Measurements from ENCODE around the gene LSMEM2.
"Not testable (repeated sequence)": the region's sequence is repeated elsewhere in the genome, so short reads cannot be mapped to it uniquely, and the experiment has no call there.

Gene LSMEM2

GRCh38 chr3:50298836-50299637 is 20.1 kb downstream of the LSMEM2 start, which contains the start of the genes HYAL3 and NAA80:
TSS of gene HYAL3 (minus strand) at chr3:50299405. CDS start at chr3:50295602, 3,803 bp downstream.
TSS of gene NAA80 (minus strand) at chr3:50299405. CDS start at chr3:50297463, 1,942 bp downstream.
- peak; percentile 98 for DNase-seq (ENCODE audit: low read depth)

GRCh38 chr3:50299638-50299928 is 20.7 kb downstream of the LSMEM2 start:
- no peak for DNase-seq (ENCODE audit: low read depth)

DNA sequence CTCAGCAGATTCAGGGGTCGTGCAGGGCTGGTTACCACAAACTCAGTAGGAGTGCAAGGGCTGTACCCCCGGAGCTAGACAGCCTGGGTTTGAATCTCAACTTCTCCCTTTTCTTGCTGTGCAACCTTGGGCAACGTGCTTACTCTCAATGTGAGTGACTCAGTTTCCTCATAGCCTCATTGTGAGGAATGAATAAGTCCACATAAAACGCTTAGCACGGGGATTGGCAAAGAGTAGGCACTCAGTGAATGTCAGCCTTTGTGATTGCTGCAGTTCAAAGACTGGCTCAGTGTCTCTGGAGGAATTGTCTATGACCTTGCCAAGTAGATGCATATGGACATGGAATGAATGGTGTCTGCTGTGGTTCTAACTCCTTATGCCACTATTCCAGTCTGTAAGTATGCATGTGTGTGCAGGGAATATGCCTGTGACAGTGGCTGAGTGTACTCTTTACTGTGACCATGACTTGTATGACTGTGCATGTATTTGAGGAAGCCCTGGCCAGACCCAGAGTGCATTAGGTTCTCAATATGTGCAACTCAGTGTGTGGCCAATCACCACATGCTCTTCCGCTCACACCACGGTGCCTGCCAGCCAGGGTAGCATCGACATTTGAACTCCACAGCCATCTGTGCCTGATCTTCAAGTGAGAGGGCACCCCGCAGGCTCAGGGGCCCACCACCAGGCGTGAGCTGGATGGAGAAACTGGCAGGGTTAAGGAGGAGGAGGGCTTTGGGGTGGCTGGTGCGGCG is 21.2 kb downstream of the LSMEM2 start:
- DNase-seq (ENCODE audit: low read depth): no peak

DNA sequence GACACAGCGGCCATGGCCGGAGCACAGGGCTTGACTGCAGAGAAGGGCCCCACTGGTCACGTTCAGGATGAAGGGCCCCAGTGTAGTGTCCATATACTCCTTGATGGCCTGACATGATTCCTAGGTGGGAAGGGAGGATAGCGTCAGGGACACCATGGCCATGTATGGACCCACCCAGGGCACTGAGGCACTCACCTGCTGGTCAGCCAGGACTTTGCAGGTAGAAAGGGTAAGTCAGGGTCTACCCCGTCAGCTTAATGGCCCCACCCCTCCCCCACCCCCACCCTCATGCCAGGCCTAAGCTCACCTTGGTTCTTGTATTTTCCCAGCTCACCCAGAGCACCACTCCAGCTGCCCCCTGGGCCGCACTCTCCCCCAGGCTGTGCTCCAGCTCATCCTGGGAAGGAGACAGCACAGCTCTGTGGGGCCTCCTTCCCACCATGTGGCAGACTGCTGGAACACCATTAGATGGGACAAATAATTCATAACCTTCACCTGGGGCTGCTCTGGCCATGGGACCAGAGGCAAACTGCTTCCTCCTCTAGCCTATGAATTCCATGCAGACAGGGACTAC is 21.9 kb downstream of the LSMEM2 start:
- no peak for DNase-seq (ENCODE audit: low read depth)

DNA sequence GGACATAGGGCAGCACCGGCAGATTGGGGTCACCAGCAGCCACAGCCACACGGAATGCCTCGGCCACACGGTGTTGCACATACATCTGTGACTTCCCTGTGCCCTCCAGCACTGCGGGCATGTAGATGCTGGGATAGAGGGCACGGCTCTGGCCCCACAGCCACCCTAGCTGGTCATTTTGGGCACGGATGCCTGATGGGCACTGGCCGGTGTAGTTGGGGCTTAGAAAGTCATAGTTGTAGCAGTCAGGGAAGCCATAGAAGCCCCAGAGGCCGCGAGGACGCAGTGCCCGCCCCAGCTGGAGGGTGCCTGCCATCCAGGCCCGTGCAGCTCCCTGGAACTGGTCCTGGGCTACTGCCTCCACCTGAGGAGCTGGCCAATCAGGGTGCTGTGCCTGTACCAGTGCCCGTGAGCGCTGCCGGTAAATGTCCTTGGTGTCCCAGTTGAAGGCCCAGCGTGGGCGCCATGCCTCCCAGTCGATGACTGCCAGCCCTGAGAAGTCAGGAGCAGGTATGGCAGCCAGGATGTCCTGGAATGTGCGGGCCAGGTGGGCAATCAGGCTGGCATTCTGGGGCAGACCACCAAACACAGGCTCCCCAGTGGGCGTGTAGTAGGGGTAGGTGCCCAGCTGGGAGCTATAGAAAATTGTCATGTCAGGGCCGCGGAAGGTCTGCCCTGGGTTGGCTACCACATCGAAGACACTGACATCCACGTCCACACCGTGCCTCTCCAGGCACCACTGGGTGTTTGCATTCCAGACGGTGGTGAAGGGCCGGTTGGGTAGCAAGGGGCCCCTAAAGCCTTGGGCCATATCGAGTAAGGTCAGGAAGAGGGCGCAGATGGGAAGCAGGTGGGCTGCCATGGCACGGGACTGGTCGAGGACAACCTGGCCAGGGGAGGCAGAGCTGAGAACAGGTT is 23.5 kb downstream of the LSMEM2 start:
- no peak for DNase-seq (ENCODE audit: low read depth)

- no peak for DNase-seq (ENCODE audit: low read depth)
Observed at GRCh38 chr3:50303013-50303815, 24.3 kb downstream of the LSMEM2 start, which contains the start of gene HYAL1. TSS of gene HYAL1 (minus strand) at chr3:50303574. CDS start at chr3:50302956, 618 bp downstream.

- DNase-seq (ENCODE audit: low read depth): no peak
Observed at GRCh38 chr3:50304601-50305000, 25.7 kb downstream of the LSMEM2 start.

- DNase-seq (ENCODE audit: low read depth): not testable (repeated sequence)
Observed at GRCh38 chr3:50312041-50312440, 33.2 kb downstream of the LSMEM2 start.

DNA sequence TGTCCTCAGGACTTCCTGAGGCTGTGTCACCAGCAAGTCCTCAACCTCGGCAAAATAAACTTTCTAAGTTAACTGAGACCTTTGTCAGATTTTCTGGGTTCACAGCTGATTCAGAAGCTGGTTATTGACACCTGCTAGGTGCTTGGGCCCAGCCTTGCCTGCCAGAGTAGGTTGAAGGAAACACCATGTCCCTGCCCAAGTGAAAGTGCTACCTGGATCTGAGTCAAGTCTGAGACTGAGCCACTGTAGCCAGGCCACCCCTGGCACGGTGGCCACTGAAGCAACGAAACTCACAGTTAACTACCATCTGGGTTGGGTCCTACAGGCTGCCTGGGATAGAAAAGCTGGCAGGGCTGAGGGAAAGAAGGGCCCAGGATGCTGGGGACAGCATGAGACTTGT is 35.5 kb downstream of the LSMEM2 start:
- DNase-seq (ENCODE audit: low read depth): no peak

GRCh38 chr3:50314816-50315215 is 35.9 kb downstream of the LSMEM2 start:
- DNase-seq (ENCODE audit: low read depth): no peak

DNA sequence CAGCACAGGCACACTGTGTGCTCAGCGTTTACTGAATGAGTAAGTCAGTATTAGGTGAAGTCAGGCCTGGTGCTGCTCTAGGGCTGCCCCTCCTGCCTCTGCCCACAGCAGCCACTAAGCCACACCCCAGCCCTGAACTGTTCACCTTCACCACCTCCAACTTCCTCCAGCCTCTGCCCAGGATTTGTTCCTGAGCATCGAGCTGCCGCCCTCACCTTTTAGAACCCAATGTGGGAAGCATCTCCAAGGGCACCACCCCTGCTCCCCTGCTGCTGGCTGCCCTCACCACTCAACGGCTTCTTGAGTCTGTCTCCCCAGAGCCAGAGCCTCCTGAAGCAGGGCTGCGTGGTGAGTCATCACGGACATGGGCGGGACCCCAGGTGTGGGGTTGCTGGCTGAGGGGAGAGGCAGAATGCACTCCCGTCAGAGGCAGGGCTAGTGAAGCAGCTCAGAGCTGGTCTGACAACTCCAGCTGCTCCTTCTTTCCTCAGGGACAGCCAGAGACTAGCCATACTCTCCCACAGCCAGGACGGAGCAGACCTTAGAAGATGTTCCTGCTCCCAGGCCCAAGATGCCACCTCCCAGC is 37.9 kb downstream of the LSMEM2 start:
- no peak for DNase-seq (ENCODE audit: low read depth)

DNA sequence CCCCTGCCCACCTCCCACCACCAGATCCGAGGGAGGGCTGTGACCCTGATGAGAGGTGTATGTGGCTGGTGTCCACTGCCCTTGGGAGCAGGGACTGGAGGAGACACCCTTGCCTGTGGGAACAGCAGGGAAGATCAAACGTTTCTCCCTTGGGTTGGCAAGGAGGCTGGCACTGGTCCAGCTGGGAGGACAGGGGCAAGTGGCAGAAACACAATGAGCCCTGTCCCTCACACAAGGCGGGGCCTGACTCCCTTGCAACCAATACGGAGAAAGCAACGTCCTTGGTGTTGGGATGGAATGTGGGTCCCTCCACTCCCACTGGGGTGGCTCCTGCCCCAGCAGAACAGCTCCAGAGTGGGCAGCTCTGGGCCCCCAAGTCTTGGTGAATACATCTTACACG is 38.4 kb downstream of the LSMEM2 start:
- DNase-seq (ENCODE audit: low read depth): no peak

DNA sequence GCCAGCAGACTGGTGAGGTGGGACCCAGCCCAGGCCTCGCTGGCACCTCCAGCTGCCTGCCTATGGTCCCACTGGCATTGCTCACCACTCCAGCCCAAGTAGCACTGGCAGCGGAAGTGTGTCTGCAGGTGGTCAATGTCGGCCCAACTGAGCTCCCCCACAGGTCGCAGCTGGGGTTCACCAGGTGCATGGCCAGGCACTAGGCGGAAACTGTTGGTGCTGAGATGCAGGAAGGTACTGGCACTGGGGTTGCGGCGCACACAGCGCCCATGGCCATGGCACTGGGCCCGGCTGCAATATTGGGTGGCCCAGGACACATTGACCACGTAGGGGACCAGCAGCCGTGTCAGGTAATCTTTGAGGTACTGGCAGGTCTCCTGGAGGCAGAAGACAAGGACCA is 39.3 kb downstream of the LSMEM2 start:
- DNase-seq (ENCODE audit: low read depth): no peak

GRCh38 chr3:50318615-50319014 is 39.7 kb downstream of the LSMEM2 start:
- no peak for DNase-seq (ENCODE audit: low read depth)

DNA sequence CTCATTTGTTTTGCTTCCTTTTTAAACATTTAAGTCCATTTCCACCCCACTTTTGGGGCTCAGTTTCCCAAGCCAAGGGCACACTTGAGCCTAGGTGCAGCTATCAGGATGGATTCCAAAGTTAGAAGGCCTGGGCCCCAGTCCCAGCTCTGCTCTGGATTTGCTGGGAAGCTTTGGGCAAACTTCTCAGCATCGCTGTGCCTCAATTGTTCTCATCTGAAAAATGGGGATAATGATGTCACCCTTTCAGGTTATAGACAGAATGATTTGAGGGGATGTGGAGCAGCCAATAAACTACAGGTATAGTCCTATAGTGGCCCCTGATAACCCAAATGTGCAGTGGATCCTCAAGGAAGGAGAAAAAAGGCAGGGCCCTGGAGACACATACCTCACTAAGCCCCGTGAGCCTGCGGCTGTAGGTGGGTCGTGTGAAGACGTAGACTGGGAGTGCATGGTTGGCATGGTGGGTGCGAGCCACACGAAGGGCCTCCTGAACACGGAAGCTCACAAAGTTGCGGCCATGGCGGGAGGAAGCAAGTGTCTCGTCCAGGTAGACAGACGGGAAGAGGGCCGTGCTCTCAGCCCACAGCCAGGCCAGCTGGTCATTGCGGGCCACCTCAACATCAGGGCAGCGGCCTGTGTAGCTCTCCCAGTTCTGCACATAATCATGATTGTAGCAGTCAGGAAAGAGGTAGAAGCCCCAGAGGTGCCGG is 40.5 kb downstream of the LSMEM2 start:
- no peak for DNase-seq (ENCODE audit: low read depth)

DNA sequence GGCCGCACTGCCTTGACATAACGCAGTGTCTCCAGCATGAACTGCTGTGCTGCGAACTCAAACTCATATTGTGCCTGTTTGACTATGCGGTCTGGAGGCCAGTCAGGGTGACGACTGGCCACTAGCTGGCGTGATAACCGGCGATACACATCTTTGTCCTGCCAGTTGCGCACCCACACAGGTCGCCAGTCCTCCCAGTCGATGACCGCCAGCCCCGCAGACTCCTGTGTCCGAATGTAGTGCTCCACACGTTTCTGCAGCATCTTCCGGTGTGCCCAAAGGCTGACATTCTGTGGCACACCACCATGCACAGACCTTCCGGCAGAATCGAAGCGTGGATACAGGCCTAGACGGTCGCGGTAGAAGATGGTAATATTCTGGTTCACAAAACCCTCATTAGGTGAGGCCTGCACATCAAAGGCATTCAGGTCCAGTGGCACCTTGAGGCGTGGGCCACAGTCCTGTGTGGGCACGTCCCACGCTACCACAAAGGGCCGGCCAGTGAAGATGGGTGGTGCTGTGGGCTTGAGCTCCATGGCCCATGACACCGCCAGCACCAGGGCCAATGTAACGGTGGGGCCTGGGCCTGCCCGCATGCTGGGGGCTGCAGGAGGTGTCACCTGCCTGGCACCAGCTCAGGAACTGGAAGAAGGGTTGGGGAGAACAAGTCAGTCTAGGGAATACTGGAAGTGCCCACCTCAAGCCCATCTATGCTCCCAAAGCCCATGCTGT is 41.2 kb downstream of the LSMEM2 start:
- DNase-seq (ENCODE audit: low read depth): no peak

DNA sequence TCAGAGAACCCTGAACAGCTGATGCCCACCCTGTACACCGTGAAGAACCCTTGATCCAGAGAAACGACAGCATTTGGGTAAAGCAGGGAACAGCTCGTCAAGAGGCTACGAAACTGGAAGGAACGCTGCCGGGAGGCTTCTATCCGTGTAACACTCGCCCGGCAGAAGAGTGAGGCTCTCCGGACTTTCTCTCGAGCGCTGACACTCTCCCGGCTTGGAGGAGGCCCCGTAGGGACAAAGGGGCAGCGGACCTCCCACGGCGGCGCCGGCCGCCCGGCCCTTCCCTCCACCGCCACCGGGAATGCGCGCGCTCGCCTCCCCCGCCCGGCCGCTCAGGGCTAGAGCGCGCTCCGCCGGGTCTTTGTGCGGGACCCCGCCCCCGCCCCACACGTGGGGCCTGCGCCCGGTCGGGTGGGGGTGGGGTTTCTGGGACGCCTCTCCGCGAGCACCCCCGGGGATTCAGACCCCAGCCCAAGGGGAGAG is 42.0 kb downstream of the LSMEM2 start:
- DNase-seq (ENCODE audit: low read depth): no peak

DNA sequence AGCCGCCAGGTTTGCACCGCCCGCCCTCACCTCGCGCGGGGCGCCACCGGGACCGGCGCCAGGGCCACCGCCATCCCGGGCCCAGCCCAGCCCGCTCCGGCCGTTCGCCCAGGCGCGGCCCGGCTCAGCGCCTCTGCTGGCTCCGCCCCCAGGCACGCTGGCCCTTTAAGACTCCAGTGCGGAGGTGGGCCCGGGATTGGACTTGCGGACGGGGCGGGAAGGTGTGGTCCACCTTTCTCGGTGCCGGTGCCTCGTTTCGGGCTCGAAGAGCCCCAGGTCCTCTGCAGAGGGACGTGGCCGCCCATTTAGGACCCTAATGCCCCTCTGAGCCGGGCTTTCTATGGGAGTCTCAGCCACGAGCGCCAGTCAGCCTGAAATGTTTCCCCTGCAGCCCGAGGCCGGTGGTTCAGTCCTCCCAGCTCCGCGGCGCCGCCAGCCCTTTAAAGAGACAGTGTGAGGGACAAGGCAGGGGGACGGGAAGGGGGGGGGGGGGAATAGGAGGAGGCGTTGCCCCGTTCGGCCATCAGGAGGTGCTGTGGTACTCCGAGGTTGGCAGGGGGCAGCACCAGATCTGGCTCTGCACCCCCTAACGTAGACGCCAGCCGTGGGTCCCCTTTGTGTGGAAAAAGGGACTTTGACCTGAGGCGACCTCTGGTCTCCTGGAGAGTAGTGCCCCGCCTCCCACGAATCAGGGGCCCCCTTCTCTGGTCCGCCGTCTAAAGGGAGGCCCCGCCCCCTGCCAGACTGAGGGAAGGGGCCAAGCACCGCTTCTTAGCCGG is 42.6 kb downstream of the LSMEM2 start:
- no peak for DNase-seq (ENCODE audit: low read depth)

GRCh38 chr3:50322115-50322385 is 43.2 kb downstream of the LSMEM2 start:
- DNase-seq (ENCODE audit: low read depth): no peak
